WTC11 (cell line): ENCODE measurements around the gene FAAH2.

Source experiments
- MAX ChIP-seq: sonication (generic); formaldehyde crosslinking; IDR thresholded peaks from 2 replicates; pipeline ENCODE4 v1.8.0; 2022; ENCODE audit warnings: mild to moderate bottlenecking, missing genetic modification reagents
- NR3C1 ChIP-seq: sonication (generic); formaldehyde crosslinking; conservative IDR thresholded peaks from 2 replicates; pipeline ENCODE4 v1.8.1; 2023; ENCODE audit warnings: low read depth, mild to moderate bottlenecking, missing genetic modification reagents
- TF ChIP-seq, protein P1 (sequence below): fragments of 200-600 bp; IDR thresholded peaks from 2 replicates; pipeline ENCODE4 v1.8.0; 2022; ENCODE audit warnings: antibody characterized with exemption
- TF ChIP-seq, protein P2 (sequence below): sonication (generic); formaldehyde crosslinking; IDR thresholded peaks from 2 replicates; pipeline ENCODE4 v1.8.1; 2023; ENCODE audit warnings: mild to moderate bottlenecking, missing genetic modification reagents
- TF ChIP-seq, protein P3 (sequence below): sonication (generic); formaldehyde crosslinking; IDR thresholded peaks from 2 replicates; pipeline ENCODE4 v1.8.1; 2022; ENCODE audit warnings: low read depth, mild to moderate bottlenecking, moderate library complexity, missing genetic modification reagents, borderline replicate concordance

- TF ChIP-seq, protein P1, sequence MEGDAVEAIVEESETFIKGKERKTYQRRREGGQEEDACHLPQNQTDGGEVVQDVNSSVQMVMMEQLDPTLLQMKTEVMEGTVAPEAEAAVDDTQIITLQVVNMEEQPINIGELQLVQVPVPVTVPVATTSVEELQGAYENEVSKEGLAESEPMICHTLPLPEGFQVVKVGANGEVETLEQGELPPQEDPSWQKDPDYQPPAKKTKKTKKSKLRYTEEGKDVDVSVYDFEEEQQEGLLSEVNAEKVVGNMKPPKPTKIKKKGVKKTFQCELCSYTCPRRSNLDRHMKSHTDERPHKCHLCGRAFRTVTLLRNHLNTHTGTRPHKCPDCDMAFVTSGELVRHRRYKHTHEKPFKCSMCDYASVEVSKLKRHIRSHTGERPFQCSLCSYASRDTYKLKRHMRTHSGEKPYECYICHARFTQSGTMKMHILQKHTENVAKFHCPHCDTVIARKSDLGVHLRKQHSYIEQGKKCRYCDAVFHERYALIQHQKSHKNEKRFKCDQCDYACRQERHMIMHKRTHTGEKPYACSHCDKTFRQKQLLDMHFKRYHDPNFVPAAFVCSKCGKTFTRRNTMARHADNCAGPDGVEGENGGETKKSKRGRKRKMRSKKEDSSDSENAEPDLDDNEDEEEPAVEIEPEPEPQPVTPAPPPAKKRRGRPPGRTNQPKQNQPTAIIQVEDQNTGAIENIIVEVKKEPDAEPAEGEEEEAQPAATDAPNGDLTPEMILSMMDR: no peak
- TF ChIP-seq MAX (CRISPR knock-in tag) (no peak), NR3C1 (CRISPR knock-in tag) (no peak)
- TF ChIP-seq, protein P2, sequence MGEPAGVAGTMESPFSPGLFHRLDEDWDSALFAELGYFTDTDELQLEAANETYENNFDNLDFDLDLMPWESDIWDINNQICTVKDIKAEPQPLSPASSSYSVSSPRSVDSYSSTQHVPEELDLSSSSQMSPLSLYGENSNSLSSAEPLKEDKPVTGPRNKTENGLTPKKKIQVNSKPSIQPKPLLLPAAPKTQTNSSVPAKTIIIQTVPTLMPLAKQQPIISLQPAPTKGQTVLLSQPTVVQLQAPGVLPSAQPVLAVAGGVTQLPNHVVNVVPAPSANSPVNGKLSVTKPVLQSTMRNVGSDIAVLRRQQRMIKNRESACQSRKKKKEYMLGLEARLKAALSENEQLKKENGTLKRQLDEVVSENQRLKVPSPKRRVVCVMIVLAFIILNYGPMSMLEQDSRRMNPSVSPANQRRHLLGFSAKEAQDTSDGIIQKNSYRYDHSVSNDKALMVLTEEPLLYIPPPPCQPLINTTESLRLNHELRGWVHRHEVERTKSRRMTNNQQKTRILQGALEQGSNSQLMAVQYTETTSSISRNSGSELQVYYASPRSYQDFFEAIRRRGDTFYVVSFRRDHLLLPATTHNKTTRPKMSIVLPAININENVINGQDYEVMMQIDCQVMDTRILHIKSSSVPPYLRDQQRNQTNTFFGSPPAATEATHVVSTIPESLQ: no peak
- TF ChIP-seq, protein P3, sequence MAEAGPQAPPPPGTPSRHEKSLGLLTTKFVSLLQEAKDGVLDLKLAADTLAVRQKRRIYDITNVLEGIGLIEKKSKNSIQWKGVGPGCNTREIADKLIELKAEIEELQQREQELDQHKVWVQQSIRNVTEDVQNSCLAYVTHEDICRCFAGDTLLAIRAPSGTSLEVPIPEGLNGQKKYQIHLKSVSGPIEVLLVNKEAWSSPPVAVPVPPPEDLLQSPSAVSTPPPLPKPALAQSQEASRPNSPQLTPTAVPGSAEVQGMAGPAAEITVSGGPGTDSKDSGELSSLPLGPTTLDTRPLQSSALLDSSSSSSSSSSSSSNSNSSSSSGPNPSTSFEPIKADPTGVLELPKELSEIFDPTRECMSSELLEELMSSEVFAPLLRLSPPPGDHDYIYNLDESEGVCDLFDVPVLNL (CRISPR knock-in tag): no peak
These were observed 161.3 kb downstream of the FAAH2 start for GRCh38 chrX:57447856-57448255.
